HepG2 (cell line): Measurements from ENCODE around the gene OR10R2. TPM values are rescaled to one million over a fixed set of nuclear protein-coding genes. Genes with fewer than 3 reads are reported as not detected.

Experiments used
- ATAC-seq: fragments of 200-7000 bp; cut with Tn5 transposase; 3 replicates; pipeline ENCODE4 v1.9.1; 2020; ENCODE audit warnings: mild to moderate bottlenecking, moderate library complexity
- BruUV-seq: library from RNA; stranded (reverse); fragments of 400-500 nt; replicated peaks from 2 replicates; lab custom pipeline; 2021; lab: Mats Ljungman, UMichigan
- CTCF ChIA-PET: fragments of 300-600 bp; formaldehyde crosslinking; extraction: SDS; loops from one replicate; lab custom pipeline; 2021; ENCODE audit warnings: low total read pairs, inconsistent platforms, low intra/inter-chr PET ratio; lab: Yijun Ruan, JAX
- POLR2A ChIA-PET: fragments of 350-600 bp; sonication (Branson Sonifier 250); formaldehyde crosslinking; loops from one replicate; lab custom pipeline; 2020; ENCODE audit warnings: antibody characterized with exemption, inconsistent platforms; lab: Yijun Ruan, JAX
- DNase-seq: peaks from one replicate; pipeline ENCODE4 v3.0.0-alpha.2; 2015; ENCODE audit warnings: low spot score
- FAIRE-seq: peaks from 3 replicates; lab custom pipeline; 2011; peaks lifted over from hg19 to GRCh38; lab: Jason Lieb, UNC
- H2AFZ ChIP-seq: one replicate; pipeline ENCODE4 v1.6.1; 2011; ENCODE audit warnings: low read length, inconsistent platforms
- H3K27ac ChIP-seq: fragments of 300-600 bp; 3 replicates; pipeline ENCODE4 v1.8.0; 2011; ENCODE audit warnings: mixed run types, mild to moderate bottlenecking, mixed read lengths, low read length, inconsistent platforms; ENCODE audit not compliant: insufficient read depth; ENCODE audit errors: extremely low read length
- H3K27me3 ChIP-seq, 2 experiments: fragments of 200-600 bp in 1 of 2; 2 replicates in 1 of 2; 3 replicates in 1 of 2; pipeline versions ENCODE4 v1.6.0 to v1.8.0; 2011; ENCODE audit warnings: low read length in 2 of 2, mild to moderate bottlenecking in 2 of 2, moderate library complexity in 2 of 2, inconsistent platforms in 1 of 2; ENCODE audit not compliant: insufficient read depth in 2 of 2, control insufficient read depth in 1 of 2
- H3K36me3 ChIP-seq, 2 experiments: fragments of 200-600 bp in 1 of 2; replicated peaks in 1 of 2; 2 replicates in 1 of 2; 3 replicates in 1 of 2; pipeline versions ENCODE4 v1.5.1 to v1.8.0; 2011; ENCODE audit warnings: low read length in 2 of 2, inconsistent platforms in 1 of 2; ENCODE audit not compliant: insufficient read depth in 2 of 2, control insufficient read depth in 1 of 2
- H3K4me1 ChIP-seq: 2 replicates; pipeline ENCODE4 v1.5.1; 2012; ENCODE audit warnings: low read length, inconsistent platforms; ENCODE audit not compliant: insufficient read depth
- H3K4me2 ChIP-seq: 2 replicates; pipeline ENCODE4 v1.6.0; 2011; ENCODE audit warnings: low read depth, low read length, inconsistent platforms
- H3K4me3 ChIP-seq, 3 experiments: fragments of 200-600 bp in 1 of 3; sonication (generic), shearing (Covaris generic) in 1 of 3; replicated peaks in 1 of 3; 2 replicates each; pipeline ENCODE4 v1.5.1; 2011 to 2016; ENCODE audit warnings: low read length in 3 of 3, inconsistent platforms in 2 of 3, low read depth in 2 of 3, mild to moderate bottlenecking in 2 of 3, control low read depth in 1 of 3, mixed read lengths in 1 of 3; ENCODE audit not compliant: insufficient read depth in 1 of 3
- H3K79me2 ChIP-seq: one replicate; pipeline ENCODE4 v1.6.1; 2011; ENCODE audit warnings: low read length, inconsistent platforms; ENCODE audit not compliant: insufficient read depth
- H3K9ac ChIP-seq: 2 replicates; pipeline ENCODE4 v1.6.0; 2011; ENCODE audit warnings: mild to moderate bottlenecking, low read depth, low read length, inconsistent platforms; ENCODE audit not compliant: insufficient read depth
- H3K9me3 ChIP-seq: 2 replicates; pipeline ENCODE4 v1.5.1; 2012; ENCODE audit warnings: mild to moderate bottlenecking, low read length
- H4K20me1 ChIP-seq: 2 replicates; pipeline ENCODE4 v1.6.0; 2011; ENCODE audit warnings: inconsistent platforms, mild to moderate bottlenecking, low read length, moderate library complexity; ENCODE audit not compliant: insufficient read depth
- ADNP ChIP-seq: sonication (generic); formaldehyde crosslinking; IDR thresholded peaks from 2 replicates; pipeline ENCODE4 v1.4.0; 2020; ENCODE audit warnings: missing genetic modification reagents
- HIVEP1 ChIP-seq: sonication (generic); formaldehyde crosslinking; IDR thresholded peaks from 2 replicates; pipeline ENCODE4 v1.4.0; 2020; ENCODE audit warnings: mild to moderate bottlenecking, missing genetic modification reagents
- HNRNPL ChIP-seq: fragments of 200-400 bp; formaldehyde crosslinking; IDR thresholded peaks from 2 replicates; pipeline ENCODE4 v1.6.1; 2017; ENCODE audit warnings: mild to moderate bottlenecking, low read depth, low read length
- PHF20 ChIP-seq: sonication (generic); formaldehyde crosslinking; IDR thresholded peaks from 2 replicates; pipeline ENCODE4 v1.5.0; 2020; ENCODE audit warnings: mild to moderate bottlenecking, missing genetic modification reagents
- RFXANK ChIP-seq: IDR thresholded peaks from 2 replicates; pipeline ENCODE4 v1.6.1; 2016
- SMAD9 ChIP-seq: sonication (generic); formaldehyde crosslinking; IDR thresholded peaks from 2 replicates; pipeline ENCODE4 v1.5.1; 2020; ENCODE audit warnings: mild to moderate bottlenecking, missing genetic modification reagents
- TFDP1 ChIP-seq: IDR thresholded peaks from 2 replicates; pipeline ENCODE4 v1.6.1; 2016; ENCODE audit warnings: missing compliant biosample characterization, missing genetic modification reagents, borderline replicate concordance
- ZFP37 ChIP-seq: sonication (generic); formaldehyde crosslinking; IDR thresholded peaks from 2 replicates; pipeline ENCODE4 v1.4.0; 2020; ENCODE audit warnings: missing genetic modification reagents, borderline replicate concordance
- ZNF224 ChIP-seq: sonication (generic); formaldehyde crosslinking; IDR thresholded peaks from 2 replicates; pipeline ENCODE4 v1.5.0; 2020; ENCODE audit warnings: mild to moderate bottlenecking, missing genetic modification reagents
- ZNF335 ChIP-seq: sonication (generic); formaldehyde crosslinking; IDR thresholded peaks from 2 replicates; pipeline ENCODE4 v1.4.0; 2020; ENCODE audit warnings: missing genetic modification reagents
- ZNF34 ChIP-seq: sonication (generic); formaldehyde crosslinking; IDR thresholded peaks from 2 replicates; pipeline ENCODE4 v1.4.0; 2020; ENCODE audit warnings: mild to moderate bottlenecking, missing genetic modification reagents, borderline replicate concordance
- ZNF589 ChIP-seq: sonication (generic); formaldehyde crosslinking; conservative IDR thresholded peaks from 2 replicates; pipeline ENCODE4 v1.8.0; 2022; ENCODE audit warnings: mild to moderate bottlenecking, moderate library complexity, missing genetic modification reagents
- ZNF740 ChIP-seq: sonication (generic); formaldehyde crosslinking; IDR thresholded peaks from 2 replicates; pipeline ENCODE4 v1.4.0; 2020; ENCODE audit warnings: missing genetic modification reagents
- ZSCAN22 ChIP-seq: sonication (generic); formaldehyde crosslinking; IDR thresholded peaks from 2 replicates; pipeline ENCODE4 v1.4.0; 2020; ENCODE audit warnings: mild to moderate bottlenecking, missing genetic modification reagents
- ZSCAN29 ChIP-seq: sonication (generic); formaldehyde crosslinking; conservative IDR thresholded peaks from 2 replicates; pipeline ENCODE4 v1.4.0; 2020; ENCODE audit warnings: mild to moderate bottlenecking, missing genetic modification reagents
- WGBS: methylation state at CpG from one replicate; pipeline ENCODE4 v1.1.6; 2017; ENCODE audit warnings: low lambda C conversion rate; 5-methylcytosine and 5-hydroxymethylcytosine counted together
- in situ Hi-C: cut with HindIII; loops from 2 replicates; pipeline ENCODE4 v1.10.0; 2017; ENCODE audit warnings: low pct_unique_long_range_greater_than_20kb; ENCODE audit not compliant: extremely low pct_ligation_motif_present
- intact Hi-C: fragments of 100-400 bp; cut with micrococcal nuclease; formaldehyde crosslinking; loops from one replicate; pipeline ENCODE4 v1.10.0; 2022; ENCODE audit not compliant: unreplicated experiment
- polyA plus RNA-seq, 8 experiments: library from polyadenylated mRNA; depleted of rRNA in 3 of 8; stranded (reverse) in 7 of 8; unstranded in 1 of 8; fragments of >200 nt; fragmentation: Illumina TruSeq in 4 of 8; extraction: Trizol in 4 of 8; gene quantifications; 2 replicates each; pipeline versions ENCODE4 v1.2.1 to v1.2.3, GENCODE V29; 2011 to 2016; ENCODE audit warnings: low read depth in 4 of 8, missing spikeins in 1 of 8, mixed read lengths in 1 of 8; ENCODE audit not compliant: insufficient read depth in 1 of 8
- total RNA-seq, 5 experiments: library from RNA; depleted of rRNA; stranded (reverse); fragments of >200 nt; fragmentation: Illumina TruSeq; extraction: Trizol; gene quantifications; 2 replicates each; pipeline ENCODE4 v1.2.3, GENCODE V29; 2016; ENCODE audit warnings: low read depth in 1 of 5
- TF ChIP-seq, protein P1 (sequence below): IDR thresholded peaks from 2 replicates; pipeline ENCODE4 v1.6.1; 2016; ENCODE audit warnings: missing genetic modification reagents, missing compliant biosample characterization
- TF ChIP-seq, protein P2 (sequence below): sonication (generic); formaldehyde crosslinking; IDR thresholded peaks from 2 replicates; pipeline ENCODE4 v1.4.0; 2020; ENCODE audit warnings: missing genetic modification reagents

Gene OR10R2
- total and polyA plus RNA-seq, 2 of the 13 experiments (the other 11 are each of a cell fraction or from before 2014, with no cell fraction given): not detected

GRCh38 chr1:158491316-158491715 is 19.3 kb downstream of the OR10R2 start:
- WGBS: 4% methylated on average over 3 of the region's 3 CpGs
- no peaks in the 10 kb centered on the region for H3K79me2 ChIP-seq
- CTCF ChIA-PET: no interaction called here

DNA sequence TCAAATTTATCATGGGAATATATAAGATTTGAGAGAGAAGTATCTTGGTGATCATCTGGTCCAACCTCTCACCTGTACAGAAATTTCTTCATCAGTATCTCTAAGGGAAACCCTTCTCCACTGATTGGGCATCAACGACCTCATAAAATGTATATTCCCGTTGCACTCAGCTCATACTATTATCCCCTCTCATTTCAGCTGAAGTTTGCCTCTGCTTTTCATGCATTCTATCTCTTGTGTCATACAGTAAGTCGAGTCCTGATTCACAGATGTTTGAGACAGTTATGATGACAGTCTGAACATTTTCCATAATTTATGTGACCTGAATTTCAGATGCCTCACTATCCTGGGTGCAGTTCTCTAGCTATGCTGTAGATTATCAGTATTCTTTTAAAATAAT is 21.0 kb downstream of the OR10R2 start:
- ChIA-PET CTCF (no interaction called here), POLR2A (no interaction called here)
- Histone ChIP-seq H3K4me1 (no peaks in the 10 kb centered on the region), H3K79me2 (no peaks in the 10 kb centered on the region), H2AFZ (no peak overlapping the region), H3K9me3 (no peaks in the 10 kb centered on the region; the same call in 1 of the 2 replicates), H4K20me1 (no peaks in the 10 kb centered on the region), H3K9ac (no peak overlapping the region), H3K27me3 (no peaks in the 10 kb centered on the region), H3K4me3 (no peak overlapping the region), H3K27ac (no peak overlapping the region), H3K4me2 (no peak overlapping the region), H3K36me3 (no peaks in the 10 kb centered on the region)
- 0% methylated on average over 3 of the region's 3 CpGs for whole genome bisulfite sequencing
- BruUV-seq: no TSS peak
- no peak for FAIRE-seq
- no peak for ATAC-seq
- DNase-seq: no peak
- intact Hi-C loops (no loop called here), in situ Hi-C loops (no loop called here)
- TF ChIP-seq PHF20 (CRISPR knock-in tag): no peak
- TF ChIP-seq ZNF335: no peak
- TF ChIP-seq HIVEP1: no peak
- TF ChIP-seq ZNF224 (CRISPR knock-in tag): no peak
- TF ChIP-seq ADNP (CRISPR knock-in tag): no peak
- TF ChIP-seq, protein P1, sequence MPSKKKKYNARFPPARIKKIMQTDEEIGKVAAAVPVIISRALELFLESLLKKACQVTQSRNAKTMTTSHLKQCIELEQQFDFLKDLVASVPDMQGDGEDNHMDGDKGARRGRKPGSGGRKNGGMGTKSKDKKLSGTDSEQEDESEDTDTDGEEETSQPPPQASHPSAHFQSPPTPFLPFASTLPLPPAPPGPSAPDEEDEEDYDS (CRISPR knock-in tag): no peak
- no peak for TF ChIP-seq ZFP37 (CRISPR knock-in tag)
- no peak for TF ChIP-seq ZNF740 (CRISPR knock-in tag)
- TF ChIP-seq HNRNPL: no peak
- no peak for TF ChIP-seq ZNF34 (CRISPR knock-in tag)
- TF ChIP-seq RFXANK (CRISPR knock-in tag): no peak
- TF ChIP-seq ZNF589 (CRISPR knock-in tag): no peak
- TF ChIP-seq, protein P2, sequence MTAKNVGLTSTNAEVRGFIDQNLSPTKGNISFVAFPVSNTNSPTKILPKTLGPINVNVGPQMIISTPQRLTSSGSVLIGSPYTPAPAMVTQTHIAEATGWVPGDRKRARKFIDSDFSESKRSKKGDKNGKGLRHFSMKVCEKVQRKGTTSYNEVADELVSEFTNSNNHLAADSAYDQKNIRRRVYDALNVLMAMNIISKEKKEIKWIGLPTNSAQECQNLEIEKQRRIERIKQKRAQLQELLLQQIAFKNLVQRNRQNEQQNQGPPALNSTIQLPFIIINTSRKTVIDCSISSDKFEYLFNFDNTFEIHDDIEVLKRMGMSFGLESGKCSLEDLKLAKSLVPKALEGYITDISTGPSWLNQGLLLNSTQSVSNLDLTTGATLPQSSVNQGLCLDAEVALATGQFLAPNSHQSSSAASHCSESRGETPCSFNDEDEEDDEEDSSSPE (CRISPR knock-in tag): no peak

More at GRCh38 chr1:158491316-158491715, 19.3 kb downstream of the OR10R2 start:
- in situ Hi-C loops (no loop called here), intact Hi-C loops (no loop called here)
- no peak for TF ChIP-seq TFDP1 (CRISPR knock-in tag)
- no peak for TF ChIP-seq ZSCAN29 (CRISPR knock-in tag)
- no peak for TF ChIP-seq SMAD9 (CRISPR knock-in tag)
- no peak for TF ChIP-seq ZSCAN22 (CRISPR knock-in tag)
- Histone ChIP-seq H3K4me2 (no peak overlapping the region), H3K4me3 (no peak overlapping the region), H4K20me1 (no peaks in the 10 kb centered on the region), H3K4me1 (no peaks in the 10 kb centered on the region), H3K27ac (no peak overlapping the region), H3K36me3 (no peaks in the 10 kb centered on the region), H3K27me3 (no peaks in the 10 kb centered on the region), H3K9me3 (peaks cover 5% of the 10 kb centered on the region; the same call in 1 of the 2 replicates), H2AFZ (no peak overlapping the region), H3K9ac (no peak overlapping the region)
- BruUV-seq: no TSS peak
- ATAC-seq (no peak), FAIRE-seq (no peak), DNase-seq (no peak)
- POLR2A ChIA-PET: no interaction called here
